Neural progenitor cell (in vitro differentiated cells): ENCODE results near the gene CASK. TPM values are rescaled to one million over a fixed set of nuclear protein-coding genes. Genes with fewer than 3 reads are reported as not detected.

Experiments
- DNase-seq: peaks from one replicate; pipeline ENCODE4 v3.0.0-alpha.2; 2016; ENCODE audit warnings: low spot score
- H2AFZ ChIP-seq: fragments of 200-600 bp; sonication (generic); replicated peaks from 2 replicates; pipeline ENCODE4 v1.6.1; 2016; ENCODE audit warnings: antibody characterized with exemption
- H3F3A ChIP-seq: fragments of 200-600 bp; sonication (generic); 2 replicates; pipeline ENCODE4 v1.6.1; 2016; ENCODE audit warnings: antibody characterized with exemption, low read depth
- H3K27ac ChIP-seq: fragments of 200-600 bp; sonication (generic); 2 replicates; pipeline ENCODE4 v1.5.1; 2016; ENCODE audit warnings: mild to moderate bottlenecking
- H3K27me3 ChIP-seq: fragments of 200-600 bp; sonication (generic); 2 replicates; pipeline ENCODE4 v1.6.1; 2016; ENCODE audit warnings: mild to moderate bottlenecking, moderate library complexity
- H3K36me3 ChIP-seq: fragments of 200-600 bp; sonication (generic); 2 replicates; pipeline ENCODE4 v1.5.1; 2016
- H3K4me1 ChIP-seq: fragments of 200-600 bp; sonication (generic); 2 replicates; pipeline ENCODE4 v1.6.1; 2016; ENCODE audit warnings: mixed run types
- H3K4me2 ChIP-seq: fragments of 200-600 bp; sonication (generic); 2 replicates; pipeline ENCODE4 v1.6.1; 2016
- H3K4me3 ChIP-seq: fragments of 200-600 bp; sonication (generic); 2 replicates; pipeline ENCODE4 v1.5.1; 2016
- H3K79me2 ChIP-seq: fragments of 200-600 bp; sonication (generic); 2 replicates; pipeline ENCODE4 v1.6.1; 2016; ENCODE audit warnings: low read depth
- H3K9ac ChIP-seq: fragments of 200-600 bp; sonication (generic); 2 replicates; pipeline ENCODE4 v1.6.1; 2016
- H3K9me3 ChIP-seq: fragments of 200-600 bp; sonication (generic); 2 replicates; pipeline ENCODE4 v1.5.1; 2016; ENCODE audit warnings: low read depth
- H4K20me1 ChIP-seq: fragments of 200-600 bp; sonication (generic); 2 replicates; pipeline ENCODE4 v1.6.1; 2016; ENCODE audit warnings: low read depth
- H3K27ac Mint-ChIP-seq: 3 replicates; pipeline ENCODE4 v1.8.0; 2021; ENCODE audit warnings: mixed read lengths
- H3K27me3 Mint-ChIP-seq: 2 replicates; pipeline ENCODE4 v1.8.0; 2022; ENCODE audit warnings: low read depth, mild to moderate bottlenecking, inconsistent platforms, moderate library complexity, mixed read lengths; ENCODE audit not compliant: insufficient read depth
- H3K36me3 Mint-ChIP-seq: 3 replicates; pipeline ENCODE4 v1.8.0; 2021; ENCODE audit warnings: mixed read lengths
- H3K4me1 Mint-ChIP-seq: 3 replicates; pipeline ENCODE4 v1.8.0; 2021; ENCODE audit warnings: mixed read lengths
- H3K4me3 Mint-ChIP-seq: 3 replicates; pipeline ENCODE4 v1.8.0; 2021; ENCODE audit warnings: mild to moderate bottlenecking, moderate library complexity, mixed read lengths
- H3K9me3 Mint-ChIP-seq: 3 replicates; pipeline ENCODE4 v1.8.0; 2020; ENCODE audit warnings: mixed read lengths
- CTCF ChIP-seq: fragments of 200-600 bp; sonication (generic); IDR thresholded peaks from 2 replicates; pipeline ENCODE4 v1.5.1; 2017; ENCODE audit warnings: antibody characterized with exemption, mild to moderate bottlenecking
- EZH2 ChIP-seq: fragments of 200-600 bp; sonication (generic); IDR thresholded peaks from 2 replicates; pipeline ENCODE4 v1.6.1; 2017; ENCODE audit warnings: antibody characterized with exemption, mild to moderate bottlenecking, moderate library complexity
- EZH2phosphoT487 ChIP-seq: fragments of 200-600 bp; sonication (generic); IDR thresholded peaks from 2 replicates; pipeline ENCODE4 v1.6.1; 2017; ENCODE audit warnings: antibody characterized with exemption
- total RNA-seq: library from RNA; depleted of rRNA; stranded (reverse); fragments of >200 nt; gene quantifications from 2 replicates; pipeline ENCODE4 v1.2.3, GENCODE V29; 2015; ENCODE audit warnings: low replicate concordance

CASK gene
- total RNA-seq, 1 donor from 2014 or later: 85.4 TPM

DNA sequence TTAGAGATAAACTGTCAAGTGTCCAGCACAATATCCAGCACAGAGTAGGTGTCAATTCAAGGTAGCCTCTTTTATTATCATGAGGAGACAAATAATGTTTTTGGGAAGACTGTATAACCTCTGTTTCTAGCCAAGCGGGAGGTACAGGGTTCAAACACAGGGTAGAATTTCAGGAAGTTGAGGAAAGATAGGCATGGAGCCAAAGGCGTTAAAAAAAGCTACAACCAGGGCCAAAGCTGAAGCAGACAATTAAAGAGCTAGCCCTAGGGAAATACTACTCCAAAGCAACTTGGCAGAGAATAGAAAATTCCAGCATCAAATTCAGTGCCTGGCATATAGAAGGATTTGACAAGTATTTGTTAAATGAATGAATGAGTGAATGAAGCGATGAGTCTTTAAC is 40.0 kb upstream of the CASK start:
- no peak overlapping the region for H3K27ac ChIP-seq
- Mint-ChIP-seq H3K36me3 (no peaks in the 10 kb centered on the region), H3K4me3 (no peak overlapping the region), H3K4me1 (no peaks in the 10 kb centered on the region), H3K27me3 (no peaks in the 10 kb centered on the region), H3K9me3 (no peaks in the 10 kb centered on the region), H3K27ac (no peak overlapping the region)
- no peaks in the 10 kb centered on the region for H3K36me3 ChIP-seq
- H3K27me3 ChIP-seq: no peaks in the 10 kb centered on the region
- no peaks in the 10 kb centered on the region for H3K9me3 ChIP-seq
- H4K20me1 ChIP-seq: no peaks in the 10 kb centered on the region
- no peak for DNase-seq
- no peaks in the 10 kb centered on the region for H3K4me1 ChIP-seq
- H3K9ac ChIP-seq: no peak overlapping the region
- no peak overlapping the region for H3K4me3 ChIP-seq
- H3F3A ChIP-seq: no peaks in the 10 kb centered on the region
- no peak overlapping the region for H2AFZ ChIP-seq
- TF ChIP-seq EZH2phosphoT487: no peak
- TF ChIP-seq EZH2: no peak
- TF ChIP-seq CTCF: no peak
- H3K79me2 ChIP-seq: no peaks in the 10 kb centered on the region
- H3K4me2 ChIP-seq: no peak overlapping the region

DNA sequence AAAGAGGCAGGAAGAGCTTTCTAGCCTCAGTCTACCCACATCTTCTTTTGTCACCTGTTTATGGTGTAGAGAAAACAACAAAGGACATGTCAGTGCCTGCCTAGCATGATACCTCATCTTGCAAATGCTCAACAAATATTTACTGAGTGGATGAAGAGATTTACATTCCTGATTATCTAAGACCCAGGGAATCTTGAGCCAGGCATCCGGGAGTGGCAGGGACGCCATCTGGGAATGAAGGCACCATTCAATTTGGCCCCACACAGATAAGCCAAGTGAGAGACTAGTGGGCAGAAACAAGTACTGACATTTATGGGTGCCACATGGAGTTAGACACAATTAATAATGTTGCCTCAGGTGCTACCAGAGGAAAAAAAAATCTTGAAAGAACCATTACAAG is 36.8 kb upstream of the CASK start:
- DNase-seq: no peak
- Histone ChIP-seq H3K79me2 (no peaks in the 10 kb centered on the region), H3K4me1 (no peaks in the 10 kb centered on the region), H3K9me3 (no peaks in the 10 kb centered on the region), H3K27me3 (no peaks in the 10 kb centered on the region), H3K4me2 (no peak overlapping the region), H4K20me1 (no peaks in the 10 kb centered on the region), H3K9ac (no peak overlapping the region), H3K4me3 (no peak overlapping the region), H2AFZ (no peak overlapping the region), H3K27ac (no peak overlapping the region), H3K36me3 (no peaks in the 10 kb centered on the region), H3F3A (no peaks in the 10 kb centered on the region)
- TF ChIP-seq CTCF (no peak), EZH2phosphoT487 (no peak)
- H3K27ac Mint-ChIP-seq: no peak overlapping the region
- H3K4me3 Mint-ChIP-seq: no peak overlapping the region
- H3K36me3 Mint-ChIP-seq: no peaks in the 10 kb centered on the region
- no peaks in the 10 kb centered on the region for H3K4me1 Mint-ChIP-seq
- H3K27me3 Mint-ChIP-seq: no peaks in the 10 kb centered on the region
- H3K9me3 Mint-ChIP-seq: no peaks in the 10 kb centered on the region

DNA sequence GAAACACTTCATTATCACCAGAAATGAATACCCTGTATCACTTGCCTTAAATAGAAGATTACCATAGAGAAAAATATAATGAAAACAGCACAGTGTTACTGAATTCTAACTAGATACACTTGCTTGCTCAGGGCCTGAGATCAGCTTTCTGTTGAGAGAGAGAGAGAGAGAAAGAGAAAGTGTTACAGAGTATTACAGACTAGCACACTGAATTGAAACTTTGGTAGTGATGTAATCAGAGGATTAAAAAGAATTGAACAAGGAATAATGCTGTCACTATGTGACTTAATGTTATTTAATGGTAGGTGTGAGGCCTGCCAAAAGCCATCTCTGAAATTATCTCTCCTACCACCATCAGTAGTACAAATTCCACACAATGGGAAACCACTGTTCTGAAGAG is 35.5 kb upstream of the CASK start:
- H3K4me2 ChIP-seq: no peak overlapping the region
- no peak overlapping the region for H3K4me3 ChIP-seq
- H3K36me3 ChIP-seq: no peaks in the 10 kb centered on the region
- TF ChIP-seq EZH2: no peak
- TF ChIP-seq CTCF: no peak
- no peaks in the 10 kb centered on the region for H3K4me1 Mint-ChIP-seq
- no peaks in the 10 kb centered on the region for H3K79me2 ChIP-seq
- H2AFZ ChIP-seq: no peak overlapping the region
- no peak overlapping the region for H3K27ac ChIP-seq
- H3K4me1 ChIP-seq: no peaks in the 10 kb centered on the region
- H3K36me3 Mint-ChIP-seq: no peaks in the 10 kb centered on the region
- no peaks in the 10 kb centered on the region for H3K9me3 ChIP-seq
- no peak for DNase-seq
- H3K4me3 Mint-ChIP-seq: no peak overlapping the region
- H3K9ac ChIP-seq: no peak overlapping the region
- no peak overlapping the region for H3K27ac Mint-ChIP-seq
- H3K9me3 Mint-ChIP-seq: no peaks in the 10 kb centered on the region
- H3F3A ChIP-seq: no peaks in the 10 kb centered on the region
- H4K20me1 ChIP-seq: no peaks in the 10 kb centered on the region
- H3K27me3 Mint-ChIP-seq: no peaks in the 10 kb centered on the region
- no peaks in the 10 kb centered on the region for H3K27me3 ChIP-seq

DNA sequence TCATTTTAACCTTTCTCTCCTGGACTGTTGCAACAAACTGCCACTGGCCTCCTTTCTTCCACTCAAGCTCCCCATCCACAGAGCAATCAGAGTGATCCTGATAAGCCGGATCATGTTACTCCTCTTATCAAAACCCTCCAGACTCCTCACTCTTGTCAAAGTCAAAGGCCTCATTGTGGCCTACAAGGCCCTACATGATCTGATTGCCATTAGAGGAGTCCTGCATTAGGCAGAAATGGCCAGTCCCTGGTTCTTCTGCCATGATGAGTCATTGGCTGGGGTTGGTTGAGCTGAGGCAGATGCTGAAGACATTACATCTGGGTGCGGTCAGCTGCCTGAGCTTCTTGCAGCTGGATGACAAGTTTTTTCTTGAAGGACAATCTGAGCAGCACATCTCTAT is 32.7 kb upstream of the CASK start:
- Histone ChIP-seq H3K9me3 (no peaks in the 10 kb centered on the region), H4K20me1 (no peaks in the 10 kb centered on the region), H3K9ac (no peak overlapping the region), H3K4me1 (no peaks in the 10 kb centered on the region), H3K79me2 (no peaks in the 10 kb centered on the region), H3K36me3 (no peaks in the 10 kb centered on the region), H2AFZ (no peak overlapping the region), H3K4me2 (no peak overlapping the region), H3K4me3 (no peak overlapping the region), H3K27ac (no peak overlapping the region), H3K27me3 (no peaks in the 10 kb centered on the region), H3F3A (no peaks in the 10 kb centered on the region)
- no peaks in the 10 kb centered on the region for H3K36me3 Mint-ChIP-seq
- no peak for TF ChIP-seq CTCF
- no peak for TF ChIP-seq EZH2phosphoT487
- TF ChIP-seq EZH2: no peak
- H3K27me3 Mint-ChIP-seq: no peaks in the 10 kb centered on the region
- no peak overlapping the region for H3K27ac Mint-ChIP-seq
- H3K4me1 Mint-ChIP-seq: no peaks in the 10 kb centered on the region
- no peaks in the 10 kb centered on the region for H3K9me3 Mint-ChIP-seq
- H3K4me3 Mint-ChIP-seq: no peak overlapping the region
- DNase-seq: no peak
